GM18519 (cell line): Measurements from ENCODE around the gene GRM2.

ENCODE experiments used
- ATAC-seq: cut with Tn5 transposase; IDR thresholded peaks from one replicate; pipeline ENCODE4 v1.9.1; 2021; ENCODE audit warnings: mild to moderate bottlenecking, moderate library complexity; ENCODE audit not compliant: unreplicated experiment, low FRiP score

GRM2 gene

GRCh38 chr3:51679777-51680176 lies 27.1 kb upstream of the GRM2 start:
- ATAC-seq = no peak

- no peak for ATAC-seq
These were observed 26.7 kb upstream of the GRM2 start for GRCh38 chr3:51680196-51680595.

GRCh38 chr3:51680663-51681230 lies 26.1 kb upstream of the GRM2 start:
- no peak for ATAC-seq

- no peak for ATAC-seq
These were observed 25.4 kb upstream of the GRM2 start for GRCh38 chr3:51681453-51681852.

- peak; percentile 85 for ATAC-seq
These were observed 24.8 kb upstream of the GRM2 start for GRCh38 chr3:51682079-51682478.

GRCh38 chr3:51682526-51682925 lies 24.3 kb upstream of the GRM2 start:
- no peak for ATAC-seq

- no peak for ATAC-seq
These were observed 23.3 kb upstream of the GRM2 start for GRCh38 chr3:51683566-51683965.

- ATAC-seq = no peak
These were observed 21.7 kb upstream of the GRM2 start for GRCh38 chr3:51684971-51685751.

- ATAC-seq = no peak
These were observed 20.8 kb upstream of the GRM2 start for GRCh38 chr3:51686056-51686455.

GRCh38 chr3:51686512-51687215 lies 20.2 kb upstream of the GRM2 start:
- ATAC-seq = no peak

- ATAC-seq = no peak
These were observed 19.2 kb upstream of the GRM2 start for GRCh38 chr3:51687431-51688205.

GRCh38 chr3:51688206-51688600 lies 18.7 kb upstream of the GRM2 start:
- ATAC-seq = no peak

GRCh38 chr3:51691021-51691420 lies 15.8 kb upstream of the GRM2 start:
- no peak for ATAC-seq

- ATAC-seq = no peak
These were observed 14.9 kb upstream of the GRM2 start for GRCh38 chr3:51691949-51692348.

- no peak for ATAC-seq
These were observed 13.9 kb upstream of the GRM2 start for GRCh38 chr3:51692980-51693395.

GRCh38 chr3:51696954-51697353 lies 9.9 kb upstream of the GRM2 start:
- no peak for ATAC-seq

GRCh38 chr3:51698209-51698608 lies 8.7 kb upstream of the GRM2 start:
- ATAC-seq = no peak

GRCh38 chr3:51700403-51700802 lies 6.5 kb upstream of the GRM2 start:
- no peak for ATAC-seq

- ATAC-seq = no peak
These were observed 4.7 kb upstream of the GRM2 start for GRCh38 chr3:51702156-51702555.

- ATAC-seq = no peak
These were observed 3.7 kb upstream of the GRM2 start for GRCh38 chr3:51703068-51703760.
